GM12873 (cell line): ENCODE data around the gene PVALEF.

Experiments used
- CTCF ChIP-seq: IDR thresholded peaks from 2 replicates; pipeline ENCODE4 v1.5.1; 2012; ENCODE audit warnings: low read depth, mild to moderate bottlenecking, moderate library complexity, low read length, control low read depth; ENCODE audit not compliant: insufficient read depth; ENCODE audit errors: missing control alignments

Gene PVALEF

GRCh38 chr17:81183807-81184206 lies 18.5 kb downstream of the PVALEF start:
- TF ChIP-seq CTCF, result no peak

- TF ChIP-seq CTCF, result no peak
These were observed 19.2 kb downstream of the PVALEF start for GRCh38 chr17:81184555-81184954.

- TF ChIP-seq CTCF, result no peak
These were observed 20.9 kb downstream of the PVALEF start for GRCh38 chr17:81186203-81186602.

GRCh38 chr17:81187120-81187519 lies 21.8 kb downstream of the PVALEF start:
- no peak for TF ChIP-seq CTCF

GRCh38 chr17:81187586-81188490 lies 22.5 kb downstream of the PVALEF start:
- TF ChIP-seq CTCF, result no peak

GRCh38 chr17:81188491-81188840 lies 23.2 kb downstream of the PVALEF start:
- no peak for TF ChIP-seq CTCF

- no peak for TF ChIP-seq CTCF
These were observed 23.7 kb downstream of the PVALEF start for GRCh38 chr17:81189016-81189415.
